Stimulated activated naive CD8-positive, alpha-beta T cell treated with anti-CD3 and anti-CD28 coated beads, Interleukin-15, amount 100 ng/mL, for 72 hours (primary cell): Measurements from ENCODE around the gene HSPB1.
"Not testable (repeated sequence)": the region's sequence is repeated elsewhere in the genome, so short reads cannot be mapped to it uniquely, and the experiment has no call there.

Experiments used
- ATAC-seq: fragments of 150-1000 bp; cut with Tn5 transposase; 2 replicates; pipeline ENCODE4 v1.10.0; 2021; ENCODE audit warnings: mild to moderate bottlenecking, moderate library complexity
- DNase-seq, 2 donors: peaks; one replicate each; pipeline ENCODE4 v3.0.0; 2021 to 2022
- H3K27ac Mint-ChIP-seq, 2 donors: one replicate each; pipeline ENCODE4 v1.8.0; 2022; ENCODE audit warnings: mild to moderate bottlenecking in 2 of 2, mixed read lengths in 2 of 2, moderate library complexity in 2 of 2
- H3K27me3 Mint-ChIP-seq: one replicate; pipeline ENCODE4 v1.8.0; 2022; ENCODE audit warnings: mixed read lengths
- H3K4me1 Mint-ChIP-seq: one replicate; pipeline ENCODE4 v1.8.0; 2022; ENCODE audit warnings: mild to moderate bottlenecking, mixed read lengths
- H3K4me3 Mint-ChIP-seq, 2 donors: one replicate each; pipeline ENCODE4 v1.8.0; 2022; ENCODE audit warnings: mild to moderate bottlenecking in 2 of 2, mixed read lengths in 2 of 2, moderate library complexity in 1 of 2
- H3K9me3 Mint-ChIP-seq, 2 donors: one replicate each; pipeline ENCODE4 v1.8.0; 2022; ENCODE audit warnings: mixed read lengths in 2 of 2

The HSPB1 gene

GRCh38 chr7:76292213-76292573, 10.3 kb upstream of the HSPB1 start:
- H3K27me3 Mint-ChIP-seq: no peaks in the 10 kb centered on the region
- peaks cover 27% of the 10 kb centered on the region for H3K4me1 Mint-ChIP-seq
- DNase-seq (no peak), ATAC-seq (peak; percentile 17)
- no peaks in the 10 kb centered on the region for H3K9me3 Mint-ChIP-seq
- peak overlapping the region; percentile 48 to 59 for H3K4me3 Mint-ChIP-seq
- peak overlapping the region in 1 of 2 donors; percentile 20 for H3K27ac Mint-ChIP-seq

- H3K4me1 Mint-ChIP-seq: peaks cover 27% of the 10 kb centered on the region
- not testable (repeated sequence) for DNase-seq, ATAC-seq, H3K4me3 Mint-ChIP-seq, H3K27ac Mint-ChIP-seq, H3K27me3 Mint-ChIP-seq, H3K9me3 Mint-ChIP-seq
Measured at GRCh38 chr7:76292911-76293310, 9.6 kb upstream of the HSPB1 start.

- no peak for ATAC-seq
- H3K4me3 Mint-ChIP-seq: no peak overlapping the region
- no peaks in the 10 kb centered on the region for H3K9me3 Mint-ChIP-seq
- peaks cover 27% of the 10 kb centered on the region for H3K4me1 Mint-ChIP-seq
- no peak overlapping the region for H3K27ac Mint-ChIP-seq
- H3K27me3 Mint-ChIP-seq: no peaks in the 10 kb centered on the region
- no peak for DNase-seq
Measured at GRCh38 chr7:76293407-76293901, 9.0 kb upstream of the HSPB1 start.

GRCh38 chr7:76294344-76295024, 8.0 kb upstream of the HSPB1 start:
- H3K4me1 Mint-ChIP-seq: peaks cover 27% of the 10 kb centered on the region
- ATAC-seq: no peak

GRCh38 chr7:76296743-76297740, 5.4 kb upstream of the HSPB1 start:
- DNase-seq (no peak), ATAC-seq (no peak)
- Mint-ChIP-seq H3K27ac (no peak overlapping the region), H3K9me3 (no peaks in the 10 kb centered on the region), H3K4me3 (no peak overlapping the region), H3K4me1 (peaks cover 7% of the 10 kb centered on the region), H3K27me3 (peaks cover 3% of the 10 kb centered on the region)

More at GRCh38 chr7:76294344-76295024, 8.0 kb upstream of the HSPB1 start:
- Mint-ChIP-seq H3K27ac (no peak overlapping the region), H3K9me3 (no peaks in the 10 kb centered on the region), H3K27me3 (no peaks in the 10 kb centered on the region), H3K4me3 (no peak overlapping the region)
- no peak for DNase-seq

GRCh38 chr7:76300166-76300731, 2.2 kb upstream of the HSPB1 start:
- Mint-ChIP-seq H3K27ac (no peak overlapping the region), H3K4me3 (no peak overlapping the region), H3K9me3 (no peaks in the 10 kb centered on the region), H3K4me1 (peaks cover 27% of the 10 kb centered on the region), H3K27me3 (peaks cover 10% of the 10 kb centered on the region)
- ATAC-seq (no peak), DNase-seq (no peak)

- H3K27me3 Mint-ChIP-seq: peaks cover 10% of the 10 kb centered on the region
Measured at GRCh38 chr7:76301000-76301399, 1.5 kb upstream of the HSPB1 start.

GRCh38 chr7:76303202-76304147, 1.0 kb downstream of the HSPB1 start:
- ATAC-seq: peak; percentile 69
- Mint-ChIP-seq H3K9me3 (no peaks in the 10 kb centered on the region), H3K27me3 (peaks cover 10% of the 10 kb centered on the region), H3K4me3 (peak overlapping the region; percentile 96 to 99), H3K27ac (peak overlapping the region; percentile 92 to 93), H3K4me1 (peaks cover 27% of the 10 kb centered on the region)
- DNase-seq: peak; percentile 75 to 78

More at GRCh38 chr7:76301000-76301399, 1.5 kb upstream of the HSPB1 start:
- ATAC-seq (no peak), DNase-seq (no peak)
- no peak overlapping the region for H3K27ac Mint-ChIP-seq
- H3K4me1 Mint-ChIP-seq: peaks cover 27% of the 10 kb centered on the region
- no peak overlapping the region for H3K4me3 Mint-ChIP-seq
- H3K9me3 Mint-ChIP-seq: no peaks in the 10 kb centered on the region

GRCh38 chr7:76304888-76305375, 2.5 kb downstream of the HSPB1 start:
- H3K27ac Mint-ChIP-seq: no peak overlapping the region
- H3K4me3 Mint-ChIP-seq: no peak overlapping the region
- ATAC-seq: no peak
- H3K4me1 Mint-ChIP-seq: peaks cover 27% of the 10 kb centered on the region
- no peaks in the 10 kb centered on the region for H3K9me3 Mint-ChIP-seq
- no peak for DNase-seq
- peaks cover 10% of the 10 kb centered on the region for H3K27me3 Mint-ChIP-seq

- H3K27me3 Mint-ChIP-seq, H3K9me3 Mint-ChIP-seq, ATAC-seq, H3K4me3 Mint-ChIP-seq, DNase-seq, H3K27ac Mint-ChIP-seq: not testable (repeated sequence)
- H3K4me1 Mint-ChIP-seq: peaks cover 12% of the 10 kb centered on the region
Measured at GRCh38 chr7:76308874-76309273, 6.4 kb downstream of the HSPB1 start.

- not testable (repeated sequence) for ATAC-seq, H3K27ac Mint-ChIP-seq, H3K27me3 Mint-ChIP-seq, DNase-seq, H3K9me3 Mint-ChIP-seq, H3K4me3 Mint-ChIP-seq
- H3K4me1 Mint-ChIP-seq: peaks cover 10% of the 10 kb centered on the region
Measured at GRCh38 chr7:76309341-76310101, 7.0 kb downstream of the HSPB1 start.

- no peak overlapping the region for H3K27ac Mint-ChIP-seq
- no peak overlapping the region for H3K4me3 Mint-ChIP-seq
- DNase-seq: no peak
- H3K4me1 Mint-ChIP-seq: peaks cover 9% of the 10 kb centered on the region
- no peak for ATAC-seq
- no peaks in the 10 kb centered on the region for H3K9me3 Mint-ChIP-seq
- H3K27me3 Mint-ChIP-seq: no peaks in the 10 kb centered on the region
Measured at GRCh38 chr7:76310102-76310957, 7.9 kb downstream of the HSPB1 start.

GRCh38 chr7:76311838-76312237, 9.4 kb downstream of the HSPB1 start:
- H3K4me1 Mint-ChIP-seq: peaks cover 11% of the 10 kb centered on the region
- not testable (repeated sequence) for DNase-seq, H3K27ac Mint-ChIP-seq, ATAC-seq, H3K4me3 Mint-ChIP-seq, H3K27me3 Mint-ChIP-seq, H3K9me3 Mint-ChIP-seq
